ENCODE data around the gene NUP54. TPM values are rescaled to one million over a fixed set of nuclear protein-coding genes. Genes with fewer than 3 reads are reported as not detected.

The NUP54 gene
- 67.5 and 68.8 TPM in 2 replicates for total RNA-seq
- long read RNA-seq, transcript NUP54-201 (12 exons, 2,367 nt) = major isoform, 242 of 306 reads
- long read RNA-seq, transcript NUP54-211 (11 exons, 1,385 nt) = minor isoform, 7 of 306 reads
- long read RNA-seq, partial matches to known transcripts = 9 of 306 reads
- long read RNA-seq, other reads (novel, unspliced or antisense) = 44 of 306 reads

- Mint-ChIP-seq H3K9me3 (ENCODE audit: low read depth) (no peaks in the 10 kb centered on the region), H3K27me3 (no peaks in the 10 kb centered on the region), H3K27ac (peak within 1 kb of the TSS; percentile 92), H3K36me3 (ENCODE audit: insufficient read depth) (peaks cover 3% of the 10 kb centered on the region), H3K4me3 (ENCODE audit: low read depth) (peak within 1 kb of the TSS; percentile 97), H3K4me1 (ENCODE audit: low read depth) (peaks cover 19% of the 10 kb centered on the region)
- TF ChIP-seq CTCF (IDR thresholded peaks at IDR 0.05; ENCODE audit: unreplicated experiment) = no peak
- DNase-seq (ENCODE audit: low spot score, unreplicated experiment) = peak; percentile 86
These were observed at the start of gene NUP54 for GRCh38 chr4:76148142-76148865. TSS of gene NUP54 (minus strand) at chr4:76148397. CDS start at chr4:76148374, 23 bp downstream.

DNA sequence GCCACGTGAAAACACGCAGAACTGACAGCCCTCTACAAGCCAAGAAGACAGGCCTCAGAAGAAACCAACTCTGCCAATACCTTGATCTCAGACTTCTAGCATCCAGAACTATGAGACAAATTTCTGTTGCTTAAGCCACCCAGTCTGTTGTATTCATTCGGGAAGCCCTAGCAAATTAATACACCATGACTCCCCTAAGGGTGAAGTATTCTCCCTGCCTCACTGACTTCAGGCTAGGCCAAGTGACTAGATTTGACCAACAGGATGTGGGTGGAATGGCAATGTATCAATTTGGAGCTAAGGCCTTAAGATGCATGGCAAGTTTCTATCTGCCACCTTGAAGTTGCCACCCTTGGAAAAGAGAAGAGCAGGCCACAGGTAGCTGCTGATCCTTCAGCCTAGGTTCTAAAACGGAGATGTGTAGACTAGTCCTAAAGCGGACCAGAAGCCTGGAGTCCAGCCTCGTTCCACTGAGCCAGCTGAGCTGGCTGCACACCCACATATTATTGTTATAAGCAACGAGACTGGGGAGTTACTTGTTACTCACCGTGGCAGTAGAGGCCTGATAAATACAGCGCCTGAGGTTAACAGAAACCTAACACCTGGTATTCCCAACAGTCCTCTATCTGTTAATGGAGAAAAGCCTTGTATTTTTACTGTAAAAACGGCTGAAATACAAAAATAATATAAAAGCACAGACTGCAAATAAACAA lies 49.0 kb upstream of the NUP54 start:
- H3K4me3 Mint-ChIP-seq (ENCODE audit: low read depth) = no peak overlapping the region
- DNase-seq (ENCODE audit: low spot score, unreplicated experiment) = no peak
- H3K4me1 Mint-ChIP-seq (ENCODE audit: low read depth) = peaks cover 38% of the 10 kb centered on the region
- peaks cover 5% of the 10 kb centered on the region for H3K9me3 Mint-ChIP-seq (ENCODE audit: low read depth)
- no peaks in the 10 kb centered on the region for H3K27me3 Mint-ChIP-seq
- H3K36me3 Mint-ChIP-seq (ENCODE audit: insufficient read depth) = peaks cover 33% of the 10 kb centered on the region
- H3K27ac Mint-ChIP-seq = peak overlapping the region; percentile 83
- no peak for TF ChIP-seq CTCF (IDR thresholded peaks at IDR 0.05; ENCODE audit: unreplicated experiment)

DNA sequence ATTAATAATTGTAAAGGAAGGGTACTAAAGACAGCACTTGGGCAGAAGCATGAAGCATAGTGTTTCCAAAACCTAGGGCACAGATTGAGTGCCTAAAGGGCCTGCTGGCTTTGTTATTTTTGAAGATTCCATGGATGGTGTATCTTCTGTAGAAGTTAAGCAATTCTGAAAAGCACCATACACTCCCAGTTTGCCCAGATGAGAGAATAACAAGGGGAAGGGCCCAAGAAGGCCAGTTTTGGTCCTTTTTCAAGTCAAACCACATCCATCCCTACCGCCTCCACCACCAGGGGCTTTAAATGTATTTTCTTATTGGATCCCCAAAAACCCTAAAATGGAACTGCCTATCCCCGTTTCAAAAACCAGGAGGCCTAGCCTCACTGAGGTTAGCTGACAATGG lies 48.2 kb upstream of the NUP54 start:
- H3K27ac Mint-ChIP-seq = peak overlapping the region; percentile 83
- no peak overlapping the region for H3K4me3 Mint-ChIP-seq (ENCODE audit: low read depth)
- DNase-seq (ENCODE audit: low spot score, unreplicated experiment) = no peak
- TF ChIP-seq CTCF (IDR thresholded peaks at IDR 0.05; ENCODE audit: unreplicated experiment) = no peak
- H3K27me3 Mint-ChIP-seq = no peaks in the 10 kb centered on the region
- peaks cover 38% of the 10 kb centered on the region for H3K36me3 Mint-ChIP-seq (ENCODE audit: insufficient read depth)
- H3K9me3 Mint-ChIP-seq (ENCODE audit: low read depth) = peaks cover 6% of the 10 kb centered on the region
- H3K4me1 Mint-ChIP-seq (ENCODE audit: low read depth) = peaks cover 38% of the 10 kb centered on the region

DNA sequence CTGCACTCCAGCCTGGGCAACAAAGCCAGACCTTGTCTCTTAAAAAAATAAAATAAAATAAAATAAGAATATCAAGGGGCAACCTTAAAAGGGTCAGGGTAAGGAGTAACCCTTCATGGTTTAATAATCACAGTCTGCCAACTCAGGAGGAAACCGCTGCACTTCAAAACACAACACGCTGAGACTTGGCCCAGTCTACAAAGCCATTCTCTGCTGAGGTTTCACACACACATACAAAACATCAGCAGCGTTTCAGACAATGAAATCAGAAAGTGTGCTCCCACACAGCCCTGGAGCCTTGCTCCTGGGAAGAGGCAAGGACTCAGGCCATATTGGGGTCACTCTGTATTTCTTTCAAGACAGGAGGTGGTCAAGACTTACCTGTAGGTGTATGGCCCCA lies 47.1 kb upstream of the NUP54 start:
- H3K27me3 Mint-ChIP-seq = no peaks in the 10 kb centered on the region
- no peak overlapping the region for H3K4me3 Mint-ChIP-seq (ENCODE audit: low read depth)
- H3K36me3 Mint-ChIP-seq (ENCODE audit: insufficient read depth) = peaks cover 42% of the 10 kb centered on the region
- no peak for DNase-seq (ENCODE audit: low spot score, unreplicated experiment)
- no peak overlapping the region for H3K27ac Mint-ChIP-seq
- H3K9me3 Mint-ChIP-seq (ENCODE audit: low read depth) = peaks cover 6% of the 10 kb centered on the region
- no peak for TF ChIP-seq CTCF (IDR thresholded peaks at IDR 0.05; ENCODE audit: unreplicated experiment)
- peaks cover 29% of the 10 kb centered on the region for H3K4me1 Mint-ChIP-seq (ENCODE audit: low read depth)

DNA sequence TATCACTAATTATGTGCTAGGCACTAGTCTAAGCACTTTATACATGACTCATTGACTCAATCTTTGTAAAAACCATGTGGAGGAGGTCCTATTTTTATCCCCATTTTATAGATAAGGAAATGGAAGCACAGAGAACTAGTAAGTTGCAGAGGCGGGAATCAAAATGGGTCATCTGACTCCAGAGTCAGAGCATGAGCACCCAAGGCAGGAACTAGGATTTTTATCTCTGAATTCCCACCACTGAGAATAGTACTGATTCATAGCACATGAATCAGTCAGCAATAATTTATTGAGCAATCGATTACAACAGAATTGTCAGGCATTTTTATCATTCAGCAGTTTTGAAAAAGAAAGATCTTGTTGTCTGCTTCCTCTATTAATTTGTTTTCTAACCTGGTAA lies 46.1 kb upstream of the NUP54 start:
- no peak overlapping the region for H3K4me3 Mint-ChIP-seq (ENCODE audit: low read depth)
- DNase-seq (ENCODE audit: low spot score, unreplicated experiment) = no peak
- H3K9me3 Mint-ChIP-seq (ENCODE audit: low read depth) = peaks cover 6% of the 10 kb centered on the region
- H3K27ac Mint-ChIP-seq = no peak overlapping the region
- peaks cover 29% of the 10 kb centered on the region for H3K4me1 Mint-ChIP-seq (ENCODE audit: low read depth)
- H3K27me3 Mint-ChIP-seq = no peaks in the 10 kb centered on the region
- no peak for TF ChIP-seq CTCF (IDR thresholded peaks at IDR 0.05; ENCODE audit: unreplicated experiment)
- H3K36me3 Mint-ChIP-seq (ENCODE audit: insufficient read depth) = peaks cover 45% of the 10 kb centered on the region

Data from progenitor cell of endocrine pancreas (in vitro differentiated cells).